NB4 (cell line): Measurements from ENCODE around the gene INTS11.

Source experiments
- CTCF ChIP-seq: IDR thresholded peaks from one replicate; pipeline ENCODE4 v1.5.1; 2012; ENCODE audit warnings: low read depth, low read length
- POLR2A ChIP-seq: IDR thresholded peaks from 2 replicates; pipeline ENCODE4 v1.6.1; 2011; ENCODE audit warnings: mild to moderate bottlenecking; ENCODE audit not compliant: insufficient read length; ENCODE audit errors: extremely low read depth

GRCh38 chr1:1324084-1324523, 356 bp downstream of the INTS11 start:
- TF ChIP-seq POLR2A (no peak), CTCF (no peak)
